ENCODE data around the gene TSHR.
"Not testable (repeated sequence)": the region's sequence is repeated elsewhere in the genome, so short reads cannot be mapped to it uniquely, and the experiment has no call there.

Gene TSHR

DNA sequence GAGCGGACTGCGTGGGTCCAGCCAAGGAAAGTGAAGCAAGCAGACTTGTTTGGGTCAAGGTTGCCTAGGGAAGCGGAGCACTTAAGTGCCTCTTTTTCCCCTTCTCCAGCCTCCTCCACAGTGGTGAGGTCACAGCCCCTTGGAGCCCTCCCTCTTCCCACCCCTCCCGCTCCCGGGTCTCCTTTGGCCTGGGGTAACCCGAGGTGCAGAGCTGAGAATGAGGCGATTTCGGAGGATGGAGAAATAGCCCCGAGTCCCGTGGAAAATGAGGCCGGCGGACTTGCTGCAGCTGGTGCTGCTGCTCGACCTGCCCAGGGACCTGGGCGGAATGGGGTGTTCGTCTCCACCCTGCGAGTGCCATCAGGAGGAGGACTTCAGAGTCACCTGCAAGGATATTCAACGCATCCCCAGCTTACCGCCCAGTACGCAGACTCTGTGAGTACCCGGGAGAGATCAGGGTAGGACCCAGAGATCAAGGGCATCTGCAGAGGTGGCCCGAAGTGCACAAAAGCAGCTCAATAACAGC, at the start of gene TSHR:
TSS of gene TSHR (plus strand) at position 206 of the 526 bp plus-strand sequence. CDS start at position 266, 60 bp downstream.
- no peak for DNase-seq

DNA sequence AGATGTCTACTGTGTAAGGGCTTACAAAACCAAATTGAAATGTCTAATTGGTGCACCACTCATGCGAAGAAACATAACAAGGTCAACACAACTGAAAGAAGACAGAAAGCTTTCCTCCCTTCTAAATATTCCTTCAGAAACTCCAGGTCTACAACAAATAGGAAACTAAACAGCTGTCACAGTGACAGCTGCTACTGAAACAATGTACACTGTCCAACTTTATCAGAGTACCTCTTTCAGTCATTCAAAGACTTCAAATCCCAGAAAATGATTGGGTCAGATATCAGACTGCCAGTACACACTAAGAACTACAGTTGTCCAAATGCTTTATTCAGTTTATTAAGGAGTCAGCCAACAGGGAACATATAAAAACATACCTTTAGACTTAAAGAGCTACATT, 49.1 kb upstream of the TSHR start:
- no peak for DNase-seq

DNA sequence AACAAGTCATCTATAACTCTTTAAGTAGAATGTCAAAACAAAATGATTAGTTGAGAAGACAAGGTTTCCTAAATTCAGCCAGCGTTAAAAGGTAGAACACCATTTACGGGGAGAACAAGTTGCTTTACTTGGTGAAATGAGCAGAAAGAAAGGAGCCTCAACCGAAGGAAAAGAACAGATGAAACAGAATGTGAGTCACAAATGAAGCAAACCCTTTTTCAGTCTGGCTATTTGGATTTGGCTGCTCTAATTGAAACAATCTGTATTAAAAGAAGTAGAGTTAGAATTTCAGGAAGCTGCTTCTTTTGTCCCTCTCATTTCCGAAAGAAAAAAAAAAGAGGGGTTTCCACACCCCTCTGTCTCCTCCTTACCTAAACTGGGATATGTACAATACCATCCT, 48.5 kb upstream of the TSHR start:
- DNase-seq, result no peak

DNA sequence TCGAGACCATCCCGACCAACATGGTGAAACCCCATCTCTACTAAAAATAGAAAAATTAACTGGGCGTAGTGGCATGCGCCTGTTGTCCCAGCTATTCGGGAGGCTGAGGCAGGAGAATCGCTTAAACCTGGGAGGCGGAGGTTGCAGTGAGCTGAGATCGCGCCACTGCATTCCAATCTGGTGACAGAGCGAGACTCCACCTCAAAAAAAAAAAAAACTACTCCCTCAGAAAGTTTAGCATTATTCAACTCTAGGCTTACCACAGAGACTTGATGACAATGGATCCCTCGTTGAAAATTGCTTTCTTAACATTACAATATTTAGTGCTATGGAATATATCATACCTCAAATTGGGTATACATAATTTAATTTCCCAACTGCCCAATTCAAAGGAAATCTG, 43.4 kb upstream of the TSHR start:
- not testable (repeated sequence) for DNase-seq

DNA sequence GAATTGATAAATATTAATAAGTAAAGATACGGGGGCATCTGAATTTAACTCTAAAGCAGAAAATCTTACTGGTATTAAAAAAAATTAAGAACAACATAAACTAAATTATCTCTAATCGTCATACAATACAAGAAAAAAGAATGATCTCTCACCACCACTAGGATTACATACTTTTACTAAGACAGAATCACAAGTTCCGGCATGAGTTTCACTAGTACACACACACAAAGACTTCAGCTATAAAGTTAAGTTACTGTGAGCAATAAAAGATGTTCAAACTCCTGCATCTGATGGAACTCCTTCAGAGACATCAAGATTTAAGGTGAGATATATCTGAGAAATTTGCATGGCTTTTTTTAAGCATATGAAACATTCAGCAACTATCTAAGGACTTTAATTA, 35.8 kb upstream of the TSHR start:
- DNase-seq, result no peak

DNA sequence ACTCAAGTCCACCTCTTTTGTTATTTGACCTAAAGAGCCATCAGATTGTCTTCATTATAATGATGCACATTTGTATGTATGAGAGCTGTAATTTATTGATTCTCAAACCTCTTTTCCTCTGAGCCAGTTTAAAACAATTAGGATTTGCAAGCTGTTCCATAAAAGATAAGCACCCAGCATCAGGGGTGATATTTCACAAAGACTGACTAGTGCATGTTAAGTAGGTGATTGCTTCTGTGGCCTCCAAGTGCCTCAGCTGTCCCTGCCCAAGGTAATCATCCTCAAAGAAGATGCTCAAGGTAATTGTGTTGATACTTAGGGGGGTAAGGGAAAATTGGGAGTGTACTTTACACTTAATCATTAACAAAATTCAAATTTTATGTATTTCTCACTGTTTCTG, 32.1 kb upstream of the TSHR start:
- no peak for DNase-seq

DNA sequence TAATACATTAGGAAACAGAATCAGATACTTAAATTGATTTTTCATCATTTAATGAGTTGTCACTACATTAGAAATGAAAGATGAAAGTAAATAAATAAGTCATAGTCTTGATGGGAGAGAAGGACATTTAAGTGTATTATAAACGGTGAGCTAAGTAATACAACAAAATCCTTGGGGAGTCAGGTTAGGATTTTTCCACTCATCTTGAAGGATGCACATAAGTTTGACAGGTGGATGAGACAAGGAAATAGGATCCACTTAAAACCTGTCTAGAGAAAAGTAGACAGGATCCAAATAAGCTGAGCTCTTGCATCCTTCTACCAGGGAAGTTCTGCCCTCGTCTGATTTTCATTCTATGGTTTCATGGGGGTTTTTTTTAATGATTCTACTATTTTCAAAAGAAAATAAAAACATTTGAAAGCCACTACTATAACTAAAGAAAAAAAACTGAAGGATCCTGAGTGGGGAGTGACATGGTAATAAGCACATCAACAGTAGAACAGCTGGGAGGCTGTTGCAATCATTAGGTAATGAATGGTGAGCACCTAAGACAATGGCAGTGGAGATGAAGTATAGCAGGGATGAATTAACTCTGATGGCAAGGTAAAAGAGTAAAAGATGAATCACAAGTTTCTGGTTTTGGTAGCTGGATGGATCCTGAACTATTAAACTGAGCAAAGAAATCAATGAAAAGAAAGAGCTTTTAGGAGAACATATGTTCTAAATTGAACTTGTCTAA, 30.9 kb upstream of the TSHR start:
- DNase-seq, result no peak

DNA sequence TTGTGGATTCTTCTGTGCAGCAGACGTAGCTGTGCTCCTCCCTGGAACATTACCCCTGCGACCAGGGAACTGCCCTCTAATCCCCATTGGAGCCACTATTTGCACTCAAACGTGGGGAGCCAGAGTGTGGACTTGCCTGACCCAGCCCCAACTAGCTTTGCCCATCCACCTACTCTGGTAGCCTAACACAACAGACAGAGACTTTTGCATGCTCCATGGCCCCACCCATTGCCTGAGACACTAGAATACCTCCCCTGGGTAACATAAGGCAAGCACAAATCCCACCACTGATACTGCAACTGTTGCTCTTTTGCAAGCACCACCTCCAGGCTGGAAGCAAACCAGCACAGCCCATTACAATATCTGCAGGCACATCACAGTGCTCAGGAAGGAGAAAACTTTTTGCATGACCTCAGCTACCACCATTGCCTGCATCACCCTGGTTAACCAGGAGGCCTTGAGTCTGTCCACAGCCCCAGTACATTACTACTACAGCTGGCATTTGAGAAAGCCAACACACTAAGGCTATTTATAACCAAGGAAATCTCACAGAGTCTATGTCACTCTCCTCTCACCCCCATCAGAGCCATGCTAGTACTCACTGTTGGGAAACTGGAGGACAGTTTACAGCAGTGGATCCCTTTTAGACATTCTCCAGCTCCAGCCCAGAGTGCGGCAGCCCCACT, 28.9 kb upstream of the TSHR start:
- DNase-seq, result no peak

DNA sequence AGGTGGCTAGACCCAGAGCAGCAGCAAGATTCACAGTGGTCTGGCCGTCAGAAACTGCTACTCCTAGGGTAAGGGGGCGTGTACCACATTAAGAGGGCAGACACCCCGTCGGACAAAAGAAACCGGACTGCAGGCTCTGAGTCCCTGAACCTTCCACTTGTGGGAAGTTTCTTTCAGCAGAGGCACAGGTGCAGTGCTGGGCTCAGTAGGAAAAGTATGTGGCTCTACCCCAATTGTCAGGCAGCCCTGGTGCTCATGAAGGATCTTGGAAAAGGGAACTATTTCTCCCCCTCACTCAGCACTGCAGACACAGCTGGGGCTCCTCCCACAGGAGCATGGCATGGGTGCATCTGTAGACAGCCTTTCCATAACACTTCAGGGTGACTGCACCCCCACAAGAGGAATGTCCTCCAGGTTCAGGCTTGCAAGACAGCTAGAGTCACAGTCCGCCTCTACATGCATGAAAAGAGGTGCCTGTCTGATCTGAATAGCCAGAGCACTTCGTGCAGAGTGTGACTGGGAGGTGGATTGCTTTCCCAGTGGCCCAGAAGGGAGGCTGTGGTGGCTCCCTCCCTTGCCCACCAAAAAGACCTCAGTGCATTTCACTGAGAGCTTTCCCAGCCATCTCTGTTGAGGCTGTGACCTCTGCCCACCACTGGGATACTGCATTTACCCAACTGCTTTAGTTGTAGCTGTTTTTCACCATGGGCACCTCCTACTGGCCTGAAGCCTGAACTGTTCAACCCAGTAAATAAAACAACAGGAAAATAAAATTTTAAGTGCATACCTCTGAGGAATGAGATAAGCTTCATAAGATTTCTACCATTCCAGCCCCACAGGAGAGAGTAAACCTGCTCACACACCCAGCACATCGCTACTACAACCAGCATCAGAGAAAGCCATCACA, 28.1 kb upstream of the TSHR start:
- DNase-seq, result no peak

DNA sequence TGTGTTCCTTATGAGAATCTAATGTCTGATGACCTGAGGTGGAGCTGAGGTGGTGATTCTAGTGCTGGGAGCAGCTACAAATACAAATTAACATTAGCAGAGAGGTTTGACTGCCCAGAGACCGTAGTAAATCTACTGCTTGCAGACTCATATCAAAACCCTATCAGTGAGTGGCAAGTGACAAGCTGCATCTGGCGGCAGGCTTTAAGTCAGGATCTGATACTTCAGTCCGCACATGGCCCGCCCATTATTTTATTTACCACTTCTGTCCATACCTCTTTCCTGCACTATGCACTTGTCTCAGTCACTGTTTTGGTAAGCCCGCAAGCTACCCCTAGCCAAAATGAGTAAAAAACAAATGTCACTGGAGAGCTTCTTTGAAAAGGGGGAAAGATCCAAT, 25.3 kb upstream of the TSHR start:
- DNase-seq, result no peak

DNA sequence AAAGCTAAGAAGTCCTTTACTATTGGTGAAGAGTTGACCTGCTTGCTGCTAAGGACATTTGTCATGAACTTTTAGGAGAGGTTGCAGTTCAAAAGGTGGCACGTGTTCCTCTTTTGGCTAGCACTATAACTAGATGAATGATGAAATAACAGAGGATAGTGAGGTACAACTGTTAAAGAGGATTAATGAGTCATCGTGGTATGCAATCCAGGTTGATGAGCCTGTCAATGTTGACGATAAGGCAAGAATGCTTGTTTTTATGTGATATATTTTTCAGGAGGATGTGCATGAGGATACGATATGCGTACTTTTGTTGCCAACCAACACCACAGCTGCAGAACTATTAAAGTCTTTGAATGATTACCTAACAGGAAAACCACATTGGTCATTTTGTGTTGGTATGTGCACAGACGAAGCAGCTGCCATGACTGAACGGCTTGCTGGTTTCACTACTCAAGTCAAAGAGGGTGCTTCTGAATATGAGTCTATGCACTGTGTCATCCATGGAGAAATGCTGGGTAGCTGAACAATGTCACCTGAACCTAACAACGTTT, 24.5 kb upstream of the TSHR start:
- no peak for DNase-seq

DNA sequence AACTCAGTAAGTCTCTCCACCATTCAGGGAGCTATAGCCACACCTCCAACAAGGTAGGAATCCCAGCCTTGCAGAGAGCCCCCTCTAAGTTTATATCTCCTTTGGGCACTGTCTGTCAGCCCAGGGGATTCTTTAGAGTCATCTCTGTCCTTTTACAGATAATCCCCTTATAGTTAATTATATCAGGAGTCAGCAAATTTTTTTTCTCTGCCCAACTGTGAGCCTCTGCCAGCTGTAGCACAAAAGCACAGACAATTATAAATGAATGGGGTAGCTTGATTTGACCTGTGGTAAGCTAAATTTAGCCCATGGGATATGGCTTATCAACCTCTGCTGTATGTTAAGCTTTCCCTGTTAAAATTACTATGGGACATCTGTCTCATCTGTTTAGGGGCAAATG, 22.1 kb upstream of the TSHR start:
- no peak for DNase-seq

DNA sequence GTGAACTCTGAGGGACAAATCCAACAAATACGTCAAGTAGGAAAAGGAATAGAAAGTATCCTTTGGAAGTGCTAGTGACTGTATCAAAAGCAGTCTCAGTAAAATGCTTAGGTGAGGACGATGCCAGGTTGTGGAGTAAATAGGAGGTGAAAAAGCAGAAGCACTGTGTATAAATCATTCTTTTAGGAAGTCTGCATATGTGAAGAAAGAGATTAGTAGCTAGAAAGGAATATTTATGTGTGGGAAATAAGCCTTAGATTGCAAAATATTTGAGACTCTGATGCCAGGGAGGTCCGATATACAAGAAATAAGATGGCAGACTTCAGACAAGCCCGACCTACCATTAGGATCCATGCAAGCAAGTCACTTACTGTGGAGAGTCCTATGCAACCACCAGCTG, 21.7 kb upstream of the TSHR start:
- no peak for DNase-seq

DNA sequence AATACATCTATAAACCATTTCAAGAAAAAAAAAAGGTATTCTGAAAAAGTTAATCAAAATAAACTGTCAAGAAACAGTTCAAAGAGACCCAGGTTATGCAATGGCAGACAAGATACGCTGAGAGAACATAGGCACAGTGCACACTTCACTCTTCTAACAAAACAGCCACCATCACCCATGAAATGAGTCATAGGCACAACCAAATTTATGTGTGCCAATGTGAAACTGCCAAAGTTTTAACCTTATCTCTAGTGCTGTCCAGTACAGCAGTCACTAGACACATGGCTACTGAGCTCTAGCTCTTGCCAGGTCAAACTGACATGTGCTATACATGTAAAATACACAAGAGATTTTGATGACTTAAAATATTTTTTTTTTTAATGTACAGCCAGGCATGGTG, 15.3 kb upstream of the TSHR start:
- DNase-seq, result no peak

DNA sequence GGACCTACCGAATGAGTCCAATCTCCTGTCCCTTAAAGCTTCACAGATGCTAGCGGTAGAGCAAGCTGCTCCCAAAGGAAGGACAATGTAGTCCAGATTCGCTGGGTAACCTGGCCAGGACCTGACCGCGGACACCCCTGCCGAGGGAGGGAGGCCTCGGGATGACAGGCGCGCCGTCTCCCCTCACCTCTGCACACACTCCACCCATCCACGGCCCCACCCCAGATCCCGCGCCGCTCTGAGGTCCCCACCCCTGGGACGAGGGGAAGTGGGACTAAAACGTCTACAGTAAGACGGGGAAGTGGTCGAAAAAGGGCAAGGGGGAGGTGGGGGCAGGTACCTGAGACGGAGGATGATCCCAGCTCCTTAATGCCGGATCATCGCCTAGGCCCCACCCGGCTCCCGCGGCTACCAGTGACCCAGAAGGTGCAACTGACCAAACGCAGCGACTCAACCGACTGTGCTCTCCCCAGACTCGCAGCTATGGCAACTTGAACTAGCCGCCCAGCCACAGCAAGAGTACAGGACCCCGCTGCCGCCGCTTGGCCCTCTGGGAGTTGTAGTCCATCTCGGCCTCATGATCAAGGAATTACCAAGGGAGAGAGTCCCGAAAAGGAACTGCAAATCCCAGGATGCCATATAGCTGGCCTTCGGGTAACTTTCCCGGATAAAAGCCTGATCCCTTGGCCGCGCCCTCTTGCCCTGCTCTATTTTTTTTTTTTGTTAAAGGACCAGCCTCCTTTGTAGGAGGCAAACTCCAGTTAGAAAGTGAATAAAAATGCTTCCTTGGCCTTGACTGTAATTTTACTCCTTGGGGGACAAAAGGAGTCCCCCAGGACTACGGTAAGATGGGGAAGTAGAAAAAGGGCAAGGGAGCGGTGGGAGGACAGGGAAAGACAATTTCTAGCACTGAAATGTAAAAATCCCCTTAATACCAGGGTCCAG, 13.9 kb upstream of the TSHR start, which contains the start of gene CEP128:
TSS of gene CEP128 (minus strand) at position 498 of the 945 bp plus-strand sequence.
- DNase-seq, result peak; percentile 98

DNA sequence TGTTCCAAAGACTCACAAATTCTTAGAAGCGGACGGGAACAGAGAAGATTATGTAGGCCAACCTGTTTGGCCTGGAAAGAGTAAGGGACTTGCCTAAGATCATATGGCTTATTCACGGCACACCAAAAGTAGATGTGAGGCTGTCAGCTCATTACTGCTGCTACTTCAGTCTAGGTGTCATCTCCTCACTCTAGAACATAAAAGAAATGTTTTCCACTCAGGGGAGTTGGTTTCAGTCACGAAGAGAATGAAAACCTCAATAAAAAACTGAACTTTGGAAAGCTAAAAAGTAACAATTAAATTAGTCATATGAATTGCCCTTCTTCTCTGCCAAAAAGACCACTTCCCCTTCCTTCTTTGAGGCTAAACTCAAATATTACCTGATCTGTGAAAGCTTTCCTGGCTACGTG, 13.2 kb upstream of the TSHR start:
- no peak for DNase-seq

DNA sequence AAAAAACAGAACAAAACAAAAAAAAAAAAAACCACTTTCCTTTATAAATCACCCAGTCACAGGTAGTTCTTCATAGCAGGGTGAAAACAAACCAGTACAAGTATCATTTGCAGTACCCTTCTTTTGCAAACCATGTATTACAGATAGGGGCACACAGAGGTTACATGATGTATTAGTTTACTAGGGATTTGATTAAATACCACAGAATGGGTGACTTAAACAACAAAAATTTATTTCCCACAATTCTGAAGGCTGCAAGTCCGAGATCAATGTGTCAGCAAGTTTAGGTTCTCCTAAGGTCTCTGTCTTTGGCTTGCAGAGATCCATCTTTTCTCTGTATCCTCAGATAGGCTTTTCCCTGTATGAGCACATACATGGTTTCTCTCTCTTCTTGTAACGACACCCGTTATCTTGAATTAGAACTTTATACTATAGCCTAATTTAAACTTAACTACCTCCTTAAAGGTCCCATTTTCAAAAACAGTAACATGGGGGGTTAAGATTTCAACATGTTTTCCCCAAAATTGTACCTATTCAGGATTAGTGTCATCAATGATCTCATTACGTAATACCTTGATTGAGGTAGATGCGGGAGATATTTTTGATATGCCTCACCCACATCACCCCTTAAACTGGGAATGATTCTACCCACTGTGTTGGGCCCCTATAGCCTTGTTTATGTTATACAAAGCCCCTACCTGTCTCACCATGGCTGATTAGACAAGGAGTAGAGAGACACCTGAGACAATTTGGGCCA, 10.4 kb upstream of the TSHR start:
- no peak for DNase-seq

DNA sequence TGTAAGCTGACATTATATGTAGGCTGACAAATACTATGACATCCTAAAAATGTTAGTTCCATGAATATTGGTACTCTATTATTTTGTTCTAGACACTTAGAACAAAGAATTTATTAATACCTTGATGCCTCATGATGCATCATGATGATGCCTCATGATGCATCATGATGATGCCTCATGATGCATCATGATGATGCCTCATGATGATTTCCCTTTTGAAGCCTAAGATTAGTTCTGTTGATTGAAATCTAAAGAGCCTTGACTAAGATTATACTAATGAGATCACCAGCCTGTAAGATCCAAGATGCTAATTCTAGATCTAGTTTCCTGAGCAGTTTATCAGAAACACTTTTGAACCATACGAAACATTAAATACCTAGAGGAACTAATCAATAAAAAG, 9.2 kb upstream of the TSHR start:
- no peak for DNase-seq

DNA sequence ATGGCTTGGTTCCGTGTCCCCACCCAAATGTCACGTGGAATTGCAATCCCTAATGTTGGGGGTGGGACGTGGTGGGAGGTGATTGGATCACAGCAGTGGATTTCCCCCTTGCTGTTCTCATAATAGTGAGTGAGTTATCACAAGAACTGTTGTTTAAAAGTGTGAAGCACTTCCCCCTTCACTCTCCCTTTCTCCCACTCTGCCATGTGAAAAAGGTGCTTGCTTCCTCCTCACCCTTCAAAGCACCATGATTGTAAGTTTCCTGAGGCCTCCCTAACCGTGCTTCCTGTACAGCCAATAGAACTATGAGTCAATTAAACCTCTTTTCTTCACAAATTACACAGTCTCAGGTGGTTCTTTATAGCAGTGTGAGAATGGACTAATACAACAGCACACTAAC, 8.6 kb upstream of the TSHR start:
- no peak for DNase-seq

DNA sequence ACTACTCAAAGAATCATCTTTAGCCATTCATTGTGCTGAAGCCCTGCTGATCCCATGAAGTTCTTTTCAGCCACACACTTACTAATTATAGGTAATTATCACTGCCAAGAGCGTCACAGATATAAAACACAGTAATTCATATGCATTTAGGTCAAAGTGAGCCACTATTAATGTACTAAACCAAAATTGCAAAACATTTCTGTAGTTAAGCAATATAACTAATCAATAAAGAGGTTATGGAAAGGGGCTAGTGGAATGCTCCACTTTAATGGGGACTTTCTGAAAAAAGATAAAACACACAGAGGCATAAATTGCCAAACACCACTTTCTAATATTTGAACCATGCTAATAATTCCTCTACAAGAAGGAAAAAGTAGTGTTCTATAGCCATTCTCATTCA, 7.1 kb upstream of the TSHR start:
- DNase-seq, result no peak

DNA sequence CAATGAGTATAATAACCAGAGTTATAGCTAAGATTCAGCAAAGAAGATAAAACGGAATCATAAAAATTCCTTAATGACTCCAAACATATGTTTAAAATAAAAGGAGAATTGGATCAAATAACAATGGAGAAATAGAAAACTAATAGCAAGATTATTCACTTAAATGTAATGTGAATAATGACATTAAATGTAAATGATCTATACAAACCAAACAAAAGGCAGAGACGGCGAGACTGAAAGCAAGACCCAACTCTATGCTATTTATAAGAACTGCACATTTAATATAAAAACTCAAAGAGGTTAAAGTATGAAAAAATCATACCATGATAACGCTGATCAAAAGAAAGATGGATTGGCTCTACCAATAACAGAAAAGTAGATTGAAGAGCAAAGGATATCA, 3.9 kb upstream of the TSHR start:
- DNase-seq, result no peak
